Effector memory CD4-positive, alpha-beta T cell (primary cell): ENCODE measurements around the gene SERAC1.

Experiments used
- DNase-seq, 3 donors: peaks; one replicate each; pipeline ENCODE4 v3.0.0-alpha.2; 2020
- H3K27ac ChIP-seq: 2 replicates; pipeline ENCODE4 v1.7.0; 2013; ENCODE audit warnings: mild to moderate bottlenecking, low read length, moderate library complexity; ENCODE audit not compliant: insufficient read depth, poor library complexity, severe bottlenecking
- H3K27me3 ChIP-seq: replicated peaks from 2 replicates; pipeline ENCODE4 v1.7.0; 2013; ENCODE audit warnings: mild to moderate bottlenecking, low read length; ENCODE audit not compliant: insufficient read depth, control insufficient read depth, poor library complexity, severe bottlenecking
- H3K36me3 ChIP-seq: 2 replicates; pipeline ENCODE4 v1.7.0; 2013; ENCODE audit warnings: mild to moderate bottlenecking, low read length, moderate library complexity; ENCODE audit not compliant: control insufficient read depth, insufficient read depth
- H3K4me1 ChIP-seq: 2 replicates; pipeline ENCODE4 v1.7.0; 2013; ENCODE audit warnings: low read length, mild to moderate bottlenecking; ENCODE audit not compliant: control insufficient read depth, insufficient read depth, poor library complexity, severe bottlenecking
- H3K4me3 ChIP-seq: 2 replicates; pipeline ENCODE4 v1.7.0; 2013; ENCODE audit warnings: low read length, low read depth, mild to moderate bottlenecking; ENCODE audit not compliant: insufficient read depth, poor library complexity, severe bottlenecking
- H3K9me3 ChIP-seq: 2 replicates; pipeline ENCODE4 v1.7.0; 2013; ENCODE audit warnings: mild to moderate bottlenecking, low read length, moderate library complexity; ENCODE audit not compliant: control insufficient read depth

The SERAC1 gene

GRCh38 chr6:158070513-158070912 is 97.5 kb downstream of the SERAC1 start:
- Histone ChIP-seq H3K4me3 (no peak overlapping the region), H3K4me1 (no peaks in the 10 kb centered on the region), H3K27ac (no peak overlapping the region)

GRCh38 chr6:158069800-158070195 is 98.3 kb downstream of the SERAC1 start:
- Histone ChIP-seq H3K36me3 (peaks cover 54% of the 10 kb centered on the region), H3K27ac (no peak overlapping the region), H3K4me3 (no peak overlapping the region), H3K9me3 (no peaks in the 10 kb centered on the region), H3K27me3 (no peaks in the 10 kb centered on the region), H3K4me1 (no peaks in the 10 kb centered on the region)
- DNase-seq: no peak

More at GRCh38 chr6:158070513-158070912, 97.5 kb downstream of the SERAC1 start:
- Histone ChIP-seq H3K9me3 (no peaks in the 10 kb centered on the region), H3K36me3 (peaks cover 53% of the 10 kb centered on the region), H3K27me3 (no peaks in the 10 kb centered on the region)
- DNase-seq: no peak

GRCh38 chr6:158068893-158069799 is 98.9 kb downstream of the SERAC1 start:
- no peak for DNase-seq
- H3K9me3 ChIP-seq: no peaks in the 10 kb centered on the region
- no peak overlapping the region for H3K4me3 ChIP-seq
- peaks cover 55% of the 10 kb centered on the region for H3K36me3 ChIP-seq
- H3K27me3 ChIP-seq: no peaks in the 10 kb centered on the region
- no peak overlapping the region for H3K27ac ChIP-seq
- no peaks in the 10 kb centered on the region for H3K4me1 ChIP-seq

- no peaks in the 10 kb centered on the region for H3K4me1 ChIP-seq
- DNase-seq: no peak
- no peaks in the 10 kb centered on the region for H3K9me3 ChIP-seq
- H3K4me3 ChIP-seq: no peak overlapping the region
- H3K27me3 ChIP-seq: no peaks in the 10 kb centered on the region
- H3K36me3 ChIP-seq: peaks cover 60% of the 10 kb centered on the region
- H3K27ac ChIP-seq: no peak overlapping the region
These were observed 99.7 kb downstream of the SERAC1 start for GRCh38 chr6:158068156-158068892.

- Histone ChIP-seq H3K9me3 (no peaks in the 10 kb centered on the region), H3K27me3 (no peaks in the 10 kb centered on the region), H3K36me3 (peaks cover 66% of the 10 kb centered on the region), H3K4me1 (no peaks in the 10 kb centered on the region), H3K27ac (no peak overlapping the region), H3K4me3 (no peak overlapping the region)
- no peak for DNase-seq
These were observed 100.5 kb downstream of the SERAC1 start for GRCh38 chr6:158067436-158068015.

GRCh38 chr6:158066136-158066781 is 101.8 kb downstream of the SERAC1 start:
- Histone ChIP-seq H3K4me1 (no peaks in the 10 kb centered on the region), H3K36me3 (peaks cover 69% of the 10 kb centered on the region)

GRCh38 chr6:158064725-158065251 is 103.3 kb downstream of the SERAC1 start:
- no peak overlapping the region for H3K27ac ChIP-seq
- H3K27me3 ChIP-seq: no peaks in the 10 kb centered on the region
- no peak for DNase-seq
- peaks cover 58% of the 10 kb centered on the region for H3K36me3 ChIP-seq
- peaks cover 7% of the 10 kb centered on the region for H3K4me1 ChIP-seq
- no peaks in the 10 kb centered on the region for H3K9me3 ChIP-seq
- no peak overlapping the region for H3K4me3 ChIP-seq

More at GRCh38 chr6:158066136-158066781, 101.8 kb downstream of the SERAC1 start:
- no peak overlapping the region for H3K27ac ChIP-seq
- H3K4me3 ChIP-seq: no peak overlapping the region
- no peaks in the 10 kb centered on the region for H3K27me3 ChIP-seq
- no peak for DNase-seq
- H3K9me3 ChIP-seq: no peaks in the 10 kb centered on the region

GRCh38 chr6:158063736-158064135 is 104.3 kb downstream of the SERAC1 start:
- DNase-seq: no peak
- H3K36me3 ChIP-seq: peaks cover 49% of the 10 kb centered on the region
- H3K4me1 ChIP-seq: peaks cover 15% of the 10 kb centered on the region
- H3K27ac ChIP-seq: no peak overlapping the region
- no peaks in the 10 kb centered on the region for H3K27me3 ChIP-seq
- H3K4me3 ChIP-seq: no peak overlapping the region
- H3K9me3 ChIP-seq: no peaks in the 10 kb centered on the region

- H3K27me3 ChIP-seq: no peaks in the 10 kb centered on the region
- no peak overlapping the region for H3K4me3 ChIP-seq
- DNase-seq: no peak
- peaks cover 45% of the 10 kb centered on the region for H3K36me3 ChIP-seq
- no peaks in the 10 kb centered on the region for H3K9me3 ChIP-seq
- peaks cover 21% of the 10 kb centered on the region for H3K4me1 ChIP-seq
- H3K27ac ChIP-seq: no peak overlapping the region
These were observed 106.2 kb downstream of the SERAC1 start for GRCh38 chr6:158061709-158062461.
